C4-2B (cell line): ENCODE data around the gene NKX1-1.
"Not testable (repeated sequence)": the region's sequence is repeated elsewhere in the genome, so short reads cannot be mapped to it uniquely, and the experiment has no call there.

ENCODE experiments used
- H3K27ac ChIP-seq: fragments of 450-650 bp; 2 replicates; pipeline ENCODE4 v1.5.1; 2017
- ZFX ChIP-seq: fragments of 450-650 bp; IDR thresholded peaks from 2 replicates; pipeline ENCODE4 v1.6.1; 2017
- TF ChIP-seq, protein P1 (sequence below): fragments of 450-650 bp; conservative IDR thresholded peaks from 2 replicates; pipeline ENCODE4 v1.5.1; 2017; ENCODE audit warnings: mild to moderate bottlenecking

The NKX1-1 gene

DNA sequence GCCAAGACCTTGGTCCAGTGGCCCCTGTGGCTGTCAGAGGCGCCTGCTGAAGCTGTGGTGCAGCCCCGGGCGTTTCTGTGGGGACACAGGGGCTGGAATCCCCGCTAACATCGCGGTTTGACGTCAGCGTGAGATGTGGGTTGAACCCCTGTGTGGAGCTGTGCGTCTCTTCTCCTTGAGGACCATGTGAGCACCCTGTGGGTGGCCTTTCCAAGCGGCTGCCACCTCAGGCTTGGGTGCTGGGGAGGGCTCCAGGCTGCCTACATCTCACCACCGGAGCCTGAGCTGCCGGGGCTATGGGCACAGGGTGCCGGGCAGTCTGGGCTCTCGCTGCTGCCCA lies 31.6 kb downstream of the NKX1-1 start:
- TF ChIP-seq, protein P1, sequence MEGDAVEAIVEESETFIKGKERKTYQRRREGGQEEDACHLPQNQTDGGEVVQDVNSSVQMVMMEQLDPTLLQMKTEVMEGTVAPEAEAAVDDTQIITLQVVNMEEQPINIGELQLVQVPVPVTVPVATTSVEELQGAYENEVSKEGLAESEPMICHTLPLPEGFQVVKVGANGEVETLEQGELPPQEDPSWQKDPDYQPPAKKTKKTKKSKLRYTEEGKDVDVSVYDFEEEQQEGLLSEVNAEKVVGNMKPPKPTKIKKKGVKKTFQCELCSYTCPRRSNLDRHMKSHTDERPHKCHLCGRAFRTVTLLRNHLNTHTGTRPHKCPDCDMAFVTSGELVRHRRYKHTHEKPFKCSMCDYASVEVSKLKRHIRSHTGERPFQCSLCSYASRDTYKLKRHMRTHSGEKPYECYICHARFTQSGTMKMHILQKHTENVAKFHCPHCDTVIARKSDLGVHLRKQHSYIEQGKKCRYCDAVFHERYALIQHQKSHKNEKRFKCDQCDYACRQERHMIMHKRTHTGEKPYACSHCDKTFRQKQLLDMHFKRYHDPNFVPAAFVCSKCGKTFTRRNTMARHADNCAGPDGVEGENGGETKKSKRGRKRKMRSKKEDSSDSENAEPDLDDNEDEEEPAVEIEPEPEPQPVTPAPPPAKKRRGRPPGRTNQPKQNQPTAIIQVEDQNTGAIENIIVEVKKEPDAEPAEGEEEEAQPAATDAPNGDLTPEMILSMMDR, result no peak
- TF ChIP-seq ZFX, result no peak
- no peak overlapping the region for H3K27ac ChIP-seq

DNA sequence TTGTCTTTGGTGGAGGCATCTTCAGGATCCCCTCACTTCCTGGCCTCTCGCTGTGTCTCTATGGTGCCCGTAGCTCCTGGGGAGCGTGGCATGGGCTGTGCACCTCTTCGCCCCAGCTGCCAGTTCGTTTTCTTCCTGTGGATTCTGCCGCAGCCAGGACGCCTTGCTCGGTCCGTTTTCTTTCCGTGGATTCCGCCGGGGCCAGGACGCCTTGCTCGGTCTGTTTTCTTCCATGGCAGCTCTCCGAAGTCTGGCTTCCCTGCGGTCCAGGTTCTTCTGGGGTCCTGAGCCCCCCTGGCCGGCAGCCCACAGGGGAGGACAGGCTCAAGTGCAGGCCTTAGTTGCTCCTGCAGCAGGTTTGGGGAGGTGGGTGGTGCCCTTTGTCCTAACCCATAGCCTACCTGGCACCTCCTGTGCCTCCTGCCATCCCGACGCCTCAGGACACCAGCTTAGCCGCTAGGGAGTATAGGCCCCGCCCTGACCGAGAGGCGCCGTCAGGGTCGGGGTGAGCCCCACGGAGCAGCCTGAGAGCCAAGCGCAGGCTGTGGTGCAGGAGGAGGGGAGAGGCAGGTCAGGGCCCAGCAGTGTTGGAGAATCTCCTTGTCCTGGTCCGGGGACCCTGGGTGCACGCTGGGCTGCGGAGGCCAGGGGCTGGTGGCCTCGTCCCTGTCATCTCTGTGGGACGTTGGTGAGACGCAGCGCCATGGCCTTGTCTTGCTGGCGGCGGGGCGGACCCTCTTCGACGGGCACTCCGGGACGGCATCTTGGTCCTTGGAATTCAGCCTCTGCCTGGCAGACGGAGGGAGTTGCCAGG lies 32.1 kb downstream of the NKX1-1 start:
- H3K27ac ChIP-seq, result no peak overlapping the region
- TF ChIP-seq, protein P1, result no peak
- no peak for TF ChIP-seq ZFX

DNA sequence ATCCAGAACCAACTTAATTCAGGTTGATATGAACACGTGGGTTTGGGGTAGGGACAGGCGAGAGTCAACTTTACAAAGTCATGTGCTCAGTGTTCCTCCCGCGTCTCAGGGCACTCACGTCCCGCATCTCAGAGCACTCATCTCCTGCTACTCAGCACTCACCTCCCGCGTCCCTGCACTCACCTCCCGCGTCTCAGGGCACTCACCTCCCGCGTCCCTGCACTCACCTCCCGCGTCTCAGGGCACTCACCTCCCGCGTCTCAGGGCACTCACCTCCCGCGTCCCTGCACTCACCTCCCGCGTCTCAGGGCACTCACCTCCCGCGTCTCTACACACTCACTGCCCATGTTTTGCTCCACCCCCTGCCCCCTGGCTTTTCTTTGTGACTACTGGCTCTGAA lies 33.7 kb downstream of the NKX1-1 start:
- H3K27ac ChIP-seq, result not testable (repeated sequence)

DNA sequence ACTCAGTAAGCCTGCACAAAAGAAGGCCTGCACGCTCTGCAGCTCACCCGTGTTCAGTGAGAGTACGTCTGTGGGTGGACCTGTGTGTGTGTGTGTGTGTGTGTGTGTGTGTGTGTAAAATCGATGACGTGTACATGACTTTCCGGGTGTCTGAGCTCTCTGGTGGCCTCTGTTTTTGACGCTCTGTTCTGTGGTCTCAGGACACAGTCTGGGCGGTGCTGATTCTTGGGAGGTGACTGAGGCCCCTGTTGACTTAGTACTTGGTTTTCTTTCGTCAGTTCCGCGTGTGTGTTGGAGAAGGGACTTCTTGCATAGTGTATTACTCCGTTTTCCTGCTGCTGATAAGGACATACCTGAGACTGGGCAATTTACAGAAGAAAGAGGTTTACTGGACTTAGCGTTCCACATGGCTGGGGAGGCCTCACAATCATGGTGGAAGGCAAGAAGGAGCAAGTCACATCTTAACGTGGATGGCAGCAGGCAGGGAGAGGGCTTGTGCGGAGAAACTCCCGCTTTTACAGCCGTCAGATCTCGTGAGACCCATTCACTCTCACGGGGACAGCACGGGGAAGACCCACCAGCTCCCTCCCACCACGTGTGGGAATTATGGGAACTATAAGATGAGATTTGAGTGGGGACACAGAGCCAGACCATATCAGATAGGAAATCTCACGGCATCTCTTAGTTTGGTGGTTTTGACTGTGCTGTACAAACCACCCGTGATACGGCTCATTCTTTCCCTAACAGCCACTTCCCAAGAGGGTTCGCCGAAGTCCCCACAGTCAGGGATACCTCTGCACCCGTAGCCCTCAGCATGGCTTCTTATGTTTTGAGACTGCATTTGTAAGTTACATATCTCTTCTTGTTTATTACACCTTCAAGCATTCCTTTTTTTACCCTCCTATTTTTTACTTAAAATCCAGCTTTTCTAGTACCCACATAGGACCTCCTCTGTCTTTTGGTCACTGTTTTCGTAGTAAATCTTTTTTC lies 34.8 kb downstream of the NKX1-1 start:
- TF ChIP-seq ZFX, result no peak
- TF ChIP-seq, protein P1, result no peak
- no peak overlapping the region for H3K27ac ChIP-seq

DNA sequence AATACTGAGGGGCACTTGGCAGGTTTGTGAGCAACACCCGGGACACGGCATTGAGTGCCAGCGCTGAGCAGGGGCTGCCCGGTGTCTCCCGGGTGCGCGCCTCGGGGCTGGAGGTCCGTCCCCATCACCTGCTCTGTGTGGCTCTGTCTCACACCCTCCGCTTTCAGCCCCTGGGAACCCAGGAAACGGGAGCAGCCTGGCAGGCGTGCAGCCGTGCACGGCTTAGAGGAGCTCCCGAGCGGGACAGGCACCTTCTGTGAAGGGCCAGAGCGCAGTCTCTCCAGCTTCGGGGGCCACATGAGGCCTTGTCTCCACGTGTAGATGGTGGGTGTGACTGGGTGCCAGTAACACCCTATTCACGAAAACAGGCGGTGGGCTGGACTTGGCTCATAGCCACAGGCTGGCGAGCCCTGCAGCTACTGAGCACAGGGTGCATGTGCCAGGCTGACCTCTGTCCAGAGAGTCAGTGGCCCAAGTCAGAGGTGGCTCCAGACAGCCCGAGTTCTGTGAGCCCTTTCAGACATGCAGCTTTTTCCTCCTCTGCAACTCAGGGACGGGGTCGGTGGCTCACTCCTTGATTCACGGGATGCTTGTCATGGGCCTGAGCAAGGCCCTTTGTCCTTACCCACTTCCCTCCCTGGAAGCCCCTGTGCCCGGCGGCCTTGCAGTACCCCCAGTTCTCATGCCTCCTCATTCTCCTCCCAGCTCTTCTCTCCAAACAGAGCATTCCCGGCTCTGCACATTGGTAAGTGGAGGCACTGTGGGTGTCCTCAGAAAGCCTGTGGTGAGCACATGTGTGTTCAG lies 35.7 kb downstream of the NKX1-1 start:
- H3K27ac ChIP-seq, result no peak overlapping the region
- no peak for TF ChIP-seq ZFX
- TF ChIP-seq, protein P1, result no peak

DNA sequence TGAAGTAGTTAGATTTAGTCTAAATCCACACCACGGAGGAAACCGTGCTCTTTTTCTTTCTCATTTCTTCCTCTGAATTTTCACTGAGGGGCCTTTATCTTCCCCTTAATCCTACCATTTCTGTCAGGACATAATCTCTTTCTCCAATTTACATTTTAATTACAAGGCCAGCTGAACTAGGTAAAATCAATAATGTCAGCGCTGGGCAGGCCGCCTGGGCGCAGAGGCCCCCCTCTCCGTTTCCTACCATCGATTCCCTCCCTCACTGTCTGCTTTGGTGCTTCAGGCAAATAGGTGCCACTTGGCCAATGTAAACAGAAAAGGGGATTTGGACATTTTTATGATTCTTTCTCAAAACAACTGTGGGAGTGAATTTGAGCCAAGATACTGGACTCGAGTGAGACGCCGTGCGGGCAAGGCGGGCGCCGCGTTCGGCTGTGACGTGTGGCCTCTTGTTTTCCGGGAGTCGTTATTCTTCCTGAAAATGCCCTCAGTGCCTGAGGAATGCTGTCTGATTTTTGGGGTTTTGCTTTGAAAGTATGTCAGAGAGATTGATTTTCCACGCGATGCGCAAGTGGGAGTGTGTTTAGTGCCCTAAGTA lies 36.7 kb downstream of the NKX1-1 start:
- no peak for TF ChIP-seq ZFX
- TF ChIP-seq, protein P1, result no peak
- no peak overlapping the region for H3K27ac ChIP-seq

DNA sequence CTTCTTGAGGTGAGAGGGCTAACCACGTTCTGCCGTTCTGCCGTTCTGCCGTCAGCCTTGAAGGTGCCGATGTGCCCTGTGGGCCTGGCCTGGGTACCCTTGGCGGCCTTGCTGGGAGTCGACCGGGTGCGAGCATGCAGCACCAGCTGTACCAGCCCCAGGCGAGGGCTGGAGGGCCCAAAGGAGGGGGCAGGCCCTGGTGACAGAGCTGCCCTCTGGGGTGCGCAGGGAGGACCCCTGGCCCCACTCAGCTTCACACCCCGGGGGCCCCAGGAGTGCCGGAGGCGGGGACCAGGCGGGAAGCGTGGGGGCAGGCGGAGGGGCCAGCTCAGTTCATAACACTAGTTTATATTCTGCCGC lies 37.2 kb downstream of the NKX1-1 start:
- TF ChIP-seq, protein P1, result no peak
- no peak for TF ChIP-seq ZFX
- H3K27ac ChIP-seq, result no peak overlapping the region
